Body of pancreas (tissue), 4 donors: Measurements from ENCODE around the gene IFT80.

Experiments used
- POLR2A ChIP-seq, 3 donors: fragments of 450-650 bp; IDR thresholded peaks; one replicate each; pipeline ENCODE4 v1.6.1; 2016; ENCODE audit warnings: antibody characterized with exemption in 3 of 3, mild to moderate bottlenecking in 2 of 3
- TF ChIP-seq, protein P1 (sequence below), 7 experiments: fragments of 450-650 bp in 4 of 7; fragments of 200-600 bp in 3 of 7; sonication (generic) in 3 of 7; IDR thresholded peaks; one replicate each; pipeline ENCODE4 v1.5.1; 2016 to 2019; ENCODE audit warnings: antibody characterized with exemption in 7 of 7

DNA sequence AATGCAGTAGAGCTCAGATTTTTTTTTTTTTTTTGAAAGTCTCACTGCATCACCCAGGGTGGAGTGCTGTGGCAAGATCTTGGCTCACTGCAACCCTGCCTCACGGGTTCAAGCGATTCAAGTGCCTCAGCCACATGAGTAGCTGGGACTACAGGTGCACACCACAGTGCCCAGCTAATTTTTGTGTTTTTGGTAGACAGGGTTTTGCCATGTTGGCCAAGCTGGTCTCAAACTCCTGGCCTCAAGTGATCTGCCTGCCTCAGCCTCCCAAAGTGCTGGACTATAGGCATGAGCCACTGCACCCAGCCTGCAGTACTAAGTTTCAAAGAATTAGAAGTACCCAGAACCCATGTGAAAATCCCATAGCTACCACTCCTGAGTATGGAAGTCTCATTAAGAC is 36.1 kb upstream of the IFT80 start:
- TF ChIP-seq, protein P1, sequence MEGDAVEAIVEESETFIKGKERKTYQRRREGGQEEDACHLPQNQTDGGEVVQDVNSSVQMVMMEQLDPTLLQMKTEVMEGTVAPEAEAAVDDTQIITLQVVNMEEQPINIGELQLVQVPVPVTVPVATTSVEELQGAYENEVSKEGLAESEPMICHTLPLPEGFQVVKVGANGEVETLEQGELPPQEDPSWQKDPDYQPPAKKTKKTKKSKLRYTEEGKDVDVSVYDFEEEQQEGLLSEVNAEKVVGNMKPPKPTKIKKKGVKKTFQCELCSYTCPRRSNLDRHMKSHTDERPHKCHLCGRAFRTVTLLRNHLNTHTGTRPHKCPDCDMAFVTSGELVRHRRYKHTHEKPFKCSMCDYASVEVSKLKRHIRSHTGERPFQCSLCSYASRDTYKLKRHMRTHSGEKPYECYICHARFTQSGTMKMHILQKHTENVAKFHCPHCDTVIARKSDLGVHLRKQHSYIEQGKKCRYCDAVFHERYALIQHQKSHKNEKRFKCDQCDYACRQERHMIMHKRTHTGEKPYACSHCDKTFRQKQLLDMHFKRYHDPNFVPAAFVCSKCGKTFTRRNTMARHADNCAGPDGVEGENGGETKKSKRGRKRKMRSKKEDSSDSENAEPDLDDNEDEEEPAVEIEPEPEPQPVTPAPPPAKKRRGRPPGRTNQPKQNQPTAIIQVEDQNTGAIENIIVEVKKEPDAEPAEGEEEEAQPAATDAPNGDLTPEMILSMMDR (IDR thresholded peaks at IDR 0.05) = no peak
- TF ChIP-seq POLR2A (IDR thresholded peaks at IDR 0.05) = no peak
